ENCODE data around the gene ALG1L2.
"Not testable (repeated sequence)": the region's sequence is repeated elsewhere in the genome, so short reads cannot be mapped to it uniquely, and the experiment has no call there.

Gene ALG1L2

DNA sequence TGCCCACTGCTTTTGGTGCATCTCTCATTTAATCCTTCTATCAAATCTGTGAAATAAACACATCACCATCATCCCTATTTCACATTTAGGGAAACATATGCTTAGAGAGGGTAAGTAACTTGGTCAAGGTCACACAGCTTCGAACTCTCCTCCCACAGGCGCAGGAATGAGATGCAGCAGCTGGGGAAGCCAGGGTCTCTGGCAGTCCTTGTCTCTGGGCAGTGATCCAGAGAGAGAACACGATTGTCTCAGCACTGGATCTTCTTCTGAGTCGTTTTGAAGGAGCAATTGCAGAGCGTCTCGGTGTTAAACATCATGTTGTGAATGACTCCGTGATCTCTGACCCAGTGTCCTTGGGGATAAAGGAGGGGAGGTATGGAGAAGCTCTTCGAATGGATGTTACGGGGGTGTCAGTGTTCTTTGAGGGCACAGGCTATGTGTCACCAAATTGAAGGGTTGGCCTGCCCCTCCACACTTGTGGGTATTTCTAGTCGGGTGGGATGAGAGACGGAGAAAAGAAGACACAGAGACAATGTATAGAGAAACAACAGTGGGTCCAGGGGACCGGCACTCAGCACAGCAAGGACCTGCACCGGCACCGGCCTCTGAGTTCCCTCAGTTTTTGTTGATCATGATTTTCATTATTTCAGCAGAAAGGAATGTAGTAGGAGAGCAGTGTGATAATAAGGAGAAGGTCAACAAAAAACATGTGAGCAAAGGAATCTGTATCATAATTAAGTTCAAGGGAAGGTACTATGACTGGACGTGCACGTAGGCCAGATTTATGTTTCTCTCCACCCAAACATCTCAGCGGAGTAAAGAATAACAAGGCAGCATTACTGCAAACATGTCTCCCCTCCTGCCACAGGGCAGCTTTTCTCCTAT lies 41.5 kb downstream of the ALG1L2 start:
- DNase-seq (ENCODE audit: low read depth, low spot score), result not testable (repeated sequence)

DNA sequence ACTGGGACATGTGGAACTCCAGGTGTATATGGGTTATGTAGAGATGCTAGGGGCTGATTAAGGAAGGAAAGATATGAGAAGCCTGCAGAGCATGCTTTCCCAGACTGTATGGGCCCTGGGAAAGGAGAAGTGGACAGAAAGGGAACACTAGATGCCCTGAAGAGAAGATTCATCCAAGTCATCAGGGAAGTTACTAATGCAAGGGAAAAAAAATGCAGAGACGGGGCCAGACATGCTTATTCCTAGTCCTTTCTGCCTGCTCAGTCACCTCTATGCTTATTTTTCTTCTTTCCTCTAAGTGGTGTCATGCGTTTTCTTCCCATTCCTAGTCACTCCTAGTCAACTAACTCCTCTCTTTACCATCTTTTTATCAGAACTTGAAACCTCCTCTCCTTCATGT lies 43.8 kb downstream of the ALG1L2 start:
- not testable (repeated sequence) for DNase-seq (ENCODE audit: low read depth, low spot score)

GRCh38 chr3:130136337-130136736 lies 54.7 kb downstream of the ALG1L2 start:
- DNase-seq (ENCODE audit: low read depth, low spot score), result not testable (repeated sequence)

DNA sequence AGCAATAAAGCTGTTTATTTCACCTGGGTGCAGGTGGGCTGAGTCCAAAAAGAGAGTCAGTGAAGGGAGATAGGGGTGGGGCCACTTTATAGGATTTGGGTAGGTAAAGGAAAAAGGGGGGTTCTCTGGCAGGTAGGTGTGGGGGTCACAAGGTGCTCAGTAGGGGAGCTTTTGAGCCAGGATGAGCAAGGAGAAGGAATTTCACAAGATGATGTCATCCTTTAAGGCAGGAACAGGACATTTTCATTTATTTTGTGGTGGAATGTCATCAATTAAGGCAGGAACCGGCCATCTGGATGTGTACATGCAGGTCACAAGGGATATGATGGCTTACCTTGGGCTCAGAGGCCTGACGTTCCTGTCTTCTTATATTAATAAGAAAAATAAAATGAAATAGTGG lies 56.1 kb downstream of the ALG1L2 start:
- not testable (repeated sequence) for DNase-seq (ENCODE audit: low read depth, low spot score)

DNA sequence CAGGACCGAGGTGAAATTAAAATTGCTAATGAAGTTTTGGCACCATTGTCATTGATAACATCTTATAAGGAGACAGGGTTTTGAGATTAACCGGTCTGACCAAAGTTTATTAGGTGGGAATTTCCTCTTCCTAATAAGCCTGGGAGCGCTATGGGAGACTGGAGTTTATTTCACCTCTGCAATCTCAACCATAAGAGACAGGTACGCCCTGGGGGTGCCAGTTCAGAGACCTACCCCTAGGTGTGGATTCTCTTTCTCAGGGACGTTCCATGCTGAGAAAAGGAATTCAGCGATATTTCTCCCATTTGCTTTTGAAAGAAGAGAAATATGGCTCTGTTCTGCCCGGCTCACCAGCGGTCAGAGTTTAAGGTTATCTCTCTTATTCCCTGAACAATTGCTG lies 57.4 kb downstream of the ALG1L2 start:
- DNase-seq (ENCODE audit: low read depth, low spot score), result not testable (repeated sequence)

GRCh38 chr3:130140756-130141155 lies 59.1 kb downstream of the ALG1L2 start:
- DNase-seq (ENCODE audit: low read depth, low spot score), result not testable (repeated sequence)

DNA sequence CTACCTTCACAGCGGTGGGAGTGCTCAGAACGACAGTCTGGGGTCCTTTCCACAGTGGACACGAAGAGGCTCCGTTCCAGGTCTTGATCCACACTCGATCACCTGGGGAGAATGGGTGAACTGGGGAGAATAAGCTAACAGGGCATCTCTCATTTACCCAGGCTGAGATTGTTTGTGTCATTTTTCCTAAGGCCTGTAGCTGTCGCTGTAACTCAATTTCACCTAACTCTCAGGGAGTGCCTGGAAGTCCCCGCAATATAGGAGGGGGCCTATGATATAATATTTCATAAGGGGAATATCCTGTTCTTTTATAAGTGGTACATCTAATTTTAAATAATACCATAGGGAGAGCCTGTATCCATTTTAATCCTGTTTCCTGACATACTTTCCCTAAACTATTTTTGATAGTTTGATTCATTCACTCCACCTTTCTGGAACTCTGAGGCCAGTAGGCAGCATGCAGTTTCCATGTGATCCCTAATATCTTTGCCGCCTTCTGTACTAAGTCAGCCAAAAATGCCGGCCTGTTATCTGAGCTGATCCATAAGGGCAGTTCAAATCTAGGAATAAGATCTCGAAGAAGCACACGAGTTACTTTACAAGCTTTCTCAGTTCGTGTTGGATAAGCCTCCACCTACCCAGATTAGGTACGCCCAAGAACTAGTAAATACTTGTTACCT lies 62.2 kb downstream of the ALG1L2 start:
- not testable (repeated sequence) for DNase-seq (ENCODE audit: low read depth, low spot score)

DNA sequence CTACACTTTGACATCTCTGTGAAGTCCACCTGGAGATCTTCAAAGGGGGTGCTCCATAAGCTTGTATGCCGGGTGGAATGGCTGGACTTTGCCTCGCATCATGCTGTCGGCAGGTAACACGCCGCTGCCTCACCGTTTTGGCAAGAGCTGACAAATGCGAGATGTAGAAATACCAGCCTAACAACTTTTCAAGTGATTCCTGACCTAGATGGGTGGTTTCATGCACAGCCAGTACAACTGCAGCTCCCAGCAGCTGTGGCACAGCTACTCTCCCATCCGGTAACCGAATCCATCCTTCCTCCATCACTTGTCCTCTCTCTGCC lies 62.7 kb downstream of the ALG1L2 start:
- DNase-seq (ENCODE audit: low read depth, low spot score), result not testable (repeated sequence)

- not testable (repeated sequence) for DNase-seq (ENCODE audit: low read depth, low spot score)
Observed at GRCh38 chr3:130145456-130145855, 63.8 kb downstream of the ALG1L2 start.

DNA sequence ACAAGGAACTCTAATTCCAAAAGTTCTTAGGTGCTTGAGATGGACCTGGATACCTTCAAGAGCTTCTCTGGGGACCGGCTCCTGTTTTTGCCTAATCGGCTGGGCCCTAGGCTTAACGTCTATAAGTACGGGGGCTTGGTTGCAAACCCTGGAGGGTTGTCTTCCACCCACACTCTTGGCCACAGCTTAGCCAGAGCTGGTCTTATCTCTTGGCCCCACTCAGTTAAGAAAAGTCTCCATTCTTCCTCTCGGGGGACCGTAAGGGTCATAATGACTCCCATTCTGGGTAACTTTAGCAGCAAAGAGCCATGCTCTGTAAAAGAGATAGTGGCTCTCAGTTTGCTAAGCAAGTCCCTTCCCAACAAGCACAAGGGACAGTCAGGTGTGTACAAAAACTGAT lies 64.8 kb downstream of the ALG1L2 start:
- not testable (repeated sequence) for DNase-seq (ENCODE audit: low read depth, low spot score)
